ENCODE results near the gene SUSD1. TPM values are rescaled to one million over a fixed set of nuclear protein-coding genes. Genes with fewer than 3 reads are reported as not detected.

Gene SUSD1
- total RNA-seq, 4 donors from 2014 or later, result 5.9 to 10.0 (median 7.4) TPM

GRCh38 chr9:112162621-112163413, 12.3 kb downstream of the SUSD1 start:
- H3K4me1 ChIP-seq, result no peaks in the 10 kb centered on the region
- TF ChIP-seq CTCF (IDR thresholded peaks at IDR 0.05) (no peak), POLR2AphosphoS5 (IDR thresholded peaks at IDR 0.05) (no peak), POLR2A (IDR thresholded peaks at IDR 0.05) (no peak), EP300 (IDR thresholded peaks at IDR 0.05) (no peak)
- H3K9me3 ChIP-seq, result no peaks in the 10 kb centered on the region
- no peak for ATAC-seq
- no peaks in the 10 kb centered on the region for H3K27me3 ChIP-seq
- no peaks in the 10 kb centered on the region for H3K36me3 ChIP-seq
- 85 to 94% methylated on average over 4 to 5 of the region's 5 CpGs for WGBS, 2 donors (ENCODE audit: low coverage in 1 of 2)
- no peak overlapping the region for H3K4me3 ChIP-seq
- no peak overlapping the region for H3K27ac ChIP-seq

- 100% methylated on average over 1 of the region's 1 CpG for WGBS, 2 donors (ENCODE audit: low coverage in 1 of 2)
- Histone ChIP-seq H3K36me3 (no peaks in the 10 kb centered on the region), H3K4me3 (no peak overlapping the region), H3K9me3 (no peaks in the 10 kb centered on the region), H3K27me3 (no peaks in the 10 kb centered on the region), H3K27ac (no peak overlapping the region), H3K4me1 (no peaks in the 10 kb centered on the region)
- TF ChIP-seq CTCF (IDR thresholded peaks at IDR 0.05) (no peak), POLR2AphosphoS5 (IDR thresholded peaks at IDR 0.05) (no peak), EP300 (IDR thresholded peaks at IDR 0.05) (no peak), POLR2A (IDR thresholded peaks at IDR 0.05) (no peak)
- ATAC-seq, result no peak
Measured at GRCh38 chr9:112159781-112160180, 15.3 kb downstream of the SUSD1 start.

GRCh38 chr9:112158656-112159367, 16.3 kb downstream of the SUSD1 start:
- TF ChIP-seq CTCF (IDR thresholded peaks at IDR 0.05) (no peak), EP300 (IDR thresholded peaks at IDR 0.05) (no peak), POLR2A (IDR thresholded peaks at IDR 0.05) (no peak), POLR2AphosphoS5 (IDR thresholded peaks at IDR 0.05) (no peak)
- Histone ChIP-seq H3K4me1 (no peaks in the 10 kb centered on the region), H3K4me3 (no peak overlapping the region), H3K27me3 (no peaks in the 10 kb centered on the region), H3K9me3 (no peaks in the 10 kb centered on the region), H3K27ac (no peak overlapping the region), H3K36me3 (no peaks in the 10 kb centered on the region)
- 87 to 96% methylated on average over 2 to 4 of the region's 4 CpGs for WGBS, 2 donors (ENCODE audit: low coverage in 1 of 2)
- no peak for ATAC-seq

- Histone ChIP-seq H3K4me1 (no peaks in the 10 kb centered on the region), H3K4me3 (no peak overlapping the region), H3K27ac (no peak overlapping the region), H3K27me3 (no peaks in the 10 kb centered on the region), H3K36me3 (no peaks in the 10 kb centered on the region), H3K9me3 (no peaks in the 10 kb centered on the region)
- 87 to 94% methylated on average over 2 to 3 of the region's 5 CpGs for WGBS, 2 donors (ENCODE audit: low coverage in 1 of 2)
- TF ChIP-seq POLR2AphosphoS5 (IDR thresholded peaks at IDR 0.05) (no peak), CTCF (IDR thresholded peaks at IDR 0.05) (no peak), POLR2A (IDR thresholded peaks at IDR 0.05) (no peak), EP300 (IDR thresholded peaks at IDR 0.05) (no peak)
- ATAC-seq, result no peak
Measured at GRCh38 chr9:112157961-112158360, 17.1 kb downstream of the SUSD1 start.
